Measurements from ENCODE around the gene KCNMB1.

The KCNMB1 gene, protein sequence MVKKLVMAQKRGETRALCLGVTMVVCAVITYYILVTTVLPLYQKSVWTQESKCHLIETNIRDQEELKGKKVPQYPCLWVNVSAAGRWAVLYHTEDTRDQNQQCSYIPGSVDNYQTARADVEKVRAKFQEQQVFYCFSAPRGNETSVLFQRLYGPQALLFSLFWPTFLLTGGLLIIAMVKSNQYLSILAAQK

DNA sequence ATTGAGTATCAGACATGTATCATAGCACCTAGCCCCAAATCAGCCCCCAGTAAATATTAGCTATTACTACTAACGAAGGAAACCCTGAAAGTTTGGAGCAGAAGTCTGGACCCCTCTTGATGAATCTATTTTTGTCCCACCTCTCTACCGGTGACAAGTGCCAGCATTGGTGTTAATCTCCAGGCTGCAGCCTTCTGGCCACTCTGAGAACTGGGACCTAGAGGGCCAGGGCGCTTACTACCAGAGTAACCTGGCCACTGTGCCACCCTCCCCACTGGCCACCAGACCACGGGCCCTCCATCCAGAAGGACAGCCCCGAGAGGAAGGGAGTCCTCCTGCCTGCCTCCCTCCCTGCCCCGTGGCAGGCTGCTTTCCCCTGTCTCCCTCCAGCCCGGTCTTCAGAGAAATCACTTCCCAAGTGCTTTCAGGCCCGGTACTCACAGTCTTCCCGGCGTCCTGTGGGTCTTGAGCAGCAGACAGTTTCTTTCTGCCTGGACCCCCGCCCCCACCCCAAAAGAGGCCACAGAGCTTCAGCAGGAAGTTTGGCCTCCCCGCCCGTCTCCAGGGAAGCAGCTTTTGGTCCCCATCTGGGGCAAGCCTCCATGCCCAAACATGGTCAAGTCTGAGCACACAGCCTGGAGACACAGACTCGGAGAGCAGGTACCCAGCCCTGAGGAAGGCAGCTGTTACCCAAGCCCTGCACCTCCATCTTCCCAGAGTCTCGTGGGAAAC lies at the start of gene KCNMB1:
KCNMB1 (minus strand) TSS at position 550 of the 732 bp plus-strand sequence. CDS start 3,920 bp downstream, outside the sequence.
- TF ChIP-seq ZFX (IDR thresholded peaks at IDR 0.05) = no peak
- TF ChIP-seq, protein P1, sequence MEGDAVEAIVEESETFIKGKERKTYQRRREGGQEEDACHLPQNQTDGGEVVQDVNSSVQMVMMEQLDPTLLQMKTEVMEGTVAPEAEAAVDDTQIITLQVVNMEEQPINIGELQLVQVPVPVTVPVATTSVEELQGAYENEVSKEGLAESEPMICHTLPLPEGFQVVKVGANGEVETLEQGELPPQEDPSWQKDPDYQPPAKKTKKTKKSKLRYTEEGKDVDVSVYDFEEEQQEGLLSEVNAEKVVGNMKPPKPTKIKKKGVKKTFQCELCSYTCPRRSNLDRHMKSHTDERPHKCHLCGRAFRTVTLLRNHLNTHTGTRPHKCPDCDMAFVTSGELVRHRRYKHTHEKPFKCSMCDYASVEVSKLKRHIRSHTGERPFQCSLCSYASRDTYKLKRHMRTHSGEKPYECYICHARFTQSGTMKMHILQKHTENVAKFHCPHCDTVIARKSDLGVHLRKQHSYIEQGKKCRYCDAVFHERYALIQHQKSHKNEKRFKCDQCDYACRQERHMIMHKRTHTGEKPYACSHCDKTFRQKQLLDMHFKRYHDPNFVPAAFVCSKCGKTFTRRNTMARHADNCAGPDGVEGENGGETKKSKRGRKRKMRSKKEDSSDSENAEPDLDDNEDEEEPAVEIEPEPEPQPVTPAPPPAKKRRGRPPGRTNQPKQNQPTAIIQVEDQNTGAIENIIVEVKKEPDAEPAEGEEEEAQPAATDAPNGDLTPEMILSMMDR (conservative IDR thresholded peaks at IDR 0.05) = no peak
- H3K27ac ChIP-seq = no peak within 1 kb of the TSS

DNA sequence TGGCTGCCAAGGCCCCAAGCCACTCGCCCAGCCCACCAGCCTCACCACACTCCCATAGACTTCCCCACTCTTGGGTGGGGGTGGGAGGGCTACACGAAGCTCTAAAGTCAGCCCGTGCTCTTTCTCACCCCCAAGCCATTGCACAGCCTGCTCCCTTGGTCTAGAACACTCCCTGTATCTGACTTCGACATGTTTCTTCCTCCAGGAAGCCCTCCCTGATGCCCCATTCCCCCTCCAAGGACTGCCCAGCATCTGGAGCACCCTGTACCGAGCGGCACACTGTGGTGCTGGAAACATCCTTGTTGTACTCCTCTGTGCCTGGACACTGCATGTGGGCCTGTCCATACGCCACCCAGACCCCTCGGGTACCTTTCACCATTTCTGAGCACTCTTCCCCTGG lies 49.4 kb upstream of the KCNMB1 start:
- no peak overlapping the region for H3K27ac ChIP-seq
- no peak for TF ChIP-seq ZFX (IDR thresholded peaks at IDR 0.05)
- TF ChIP-seq, protein P1 (conservative IDR thresholded peaks at IDR 0.05) = no peak

DNA sequence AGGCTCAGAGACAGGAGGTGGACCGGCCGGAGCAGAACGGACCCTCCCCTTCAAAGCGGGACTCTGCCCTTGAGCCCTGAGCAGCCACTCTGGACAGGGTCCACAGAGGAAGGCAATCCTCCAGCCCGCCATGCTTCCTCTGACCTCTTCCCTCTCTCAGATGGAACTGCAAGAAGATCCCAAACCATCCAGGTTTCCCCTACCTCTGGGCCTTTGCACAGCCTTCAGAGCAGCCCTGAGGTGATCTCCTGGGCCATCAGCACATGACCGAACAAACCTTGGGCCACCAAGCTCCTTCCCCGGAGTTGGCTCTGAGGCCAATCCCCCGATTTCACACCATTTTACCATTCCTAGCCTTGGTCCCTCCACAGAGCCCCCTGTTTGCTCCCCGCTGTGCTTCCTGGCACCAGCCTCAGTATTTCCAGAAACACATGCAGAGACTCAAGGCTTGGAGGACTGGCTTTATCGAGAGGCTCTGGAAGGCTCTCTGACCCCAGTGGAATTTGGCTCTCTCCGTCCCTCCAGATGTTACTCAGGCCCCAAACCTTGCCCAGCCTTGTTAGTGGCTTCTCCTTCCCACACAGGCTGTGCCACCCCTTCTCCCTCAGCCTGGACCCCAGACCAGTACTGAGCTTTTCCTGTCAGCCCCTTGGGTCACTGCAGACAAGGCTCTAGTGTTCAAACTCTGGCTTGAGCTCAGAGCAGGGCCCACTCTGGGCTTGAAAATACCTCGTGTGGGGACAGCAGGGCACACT lies 48.6 kb upstream of the KCNMB1 start:
- no peak overlapping the region for H3K27ac ChIP-seq
- no peak for TF ChIP-seq ZFX (IDR thresholded peaks at IDR 0.05)
- TF ChIP-seq, protein P1 (conservative IDR thresholded peaks at IDR 0.05) = no peak

DNA sequence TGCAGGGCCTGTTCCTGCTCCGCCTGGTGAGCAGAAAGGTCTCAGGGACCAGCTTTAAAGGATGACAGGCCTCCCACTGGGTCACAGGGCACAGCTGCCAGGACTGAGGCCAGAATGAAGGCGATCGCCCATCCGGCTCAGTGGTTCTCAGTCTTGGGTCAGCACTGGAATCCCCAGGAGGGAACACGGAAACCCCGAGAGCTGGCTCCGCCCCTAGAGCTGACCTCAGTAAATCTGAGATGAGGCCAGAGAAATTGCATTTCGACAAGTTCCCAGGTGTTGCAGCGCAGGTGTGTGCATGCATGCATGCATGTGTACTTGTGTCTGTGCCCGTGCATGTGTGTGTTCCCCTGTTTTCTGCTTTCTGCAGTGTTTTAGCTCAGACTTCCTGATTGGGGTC lies 47.2 kb upstream of the KCNMB1 start:
- TF ChIP-seq, protein P1 (conservative IDR thresholded peaks at IDR 0.05) = no peak
- no peak for TF ChIP-seq ZFX (IDR thresholded peaks at IDR 0.05)
- H3K27ac ChIP-seq = no peak overlapping the region

DNA sequence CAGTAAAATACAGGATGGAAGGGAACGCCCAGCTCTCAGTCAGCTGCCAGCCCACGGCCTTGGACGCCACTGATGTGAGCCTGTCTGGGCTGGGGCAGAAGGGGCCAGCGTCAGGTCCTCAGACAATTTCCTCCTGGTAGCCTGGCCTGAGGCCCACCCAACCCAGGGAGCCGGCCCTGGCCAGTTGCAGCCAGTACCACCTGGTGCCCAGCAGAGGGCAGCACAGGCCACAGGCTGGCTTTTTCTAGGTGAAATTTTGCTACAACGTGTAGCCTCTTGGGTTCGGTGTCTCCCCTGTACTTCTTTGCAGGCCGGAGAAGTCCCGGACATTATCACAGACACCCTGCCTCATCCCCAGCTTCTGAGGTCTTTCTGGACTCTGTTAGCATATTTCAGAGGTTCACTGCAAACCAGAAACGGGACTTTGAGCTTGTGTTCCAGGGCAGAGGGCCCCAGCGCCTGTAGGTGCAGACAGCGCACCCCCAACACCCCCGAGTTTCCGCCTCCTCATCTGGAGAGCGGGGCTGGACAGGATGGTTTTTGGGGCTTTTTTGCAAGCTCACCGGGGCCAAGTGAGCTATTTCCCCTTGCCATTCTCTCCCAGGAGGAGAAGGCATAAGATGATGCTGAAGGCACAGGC lies 45.9 kb upstream of the KCNMB1 start:
- TF ChIP-seq, protein P1 (conservative IDR thresholded peaks at IDR 0.05) = peak; percentile 96
- no peak for TF ChIP-seq ZFX (IDR thresholded peaks at IDR 0.05)
- no peak overlapping the region for H3K27ac ChIP-seq

DNA sequence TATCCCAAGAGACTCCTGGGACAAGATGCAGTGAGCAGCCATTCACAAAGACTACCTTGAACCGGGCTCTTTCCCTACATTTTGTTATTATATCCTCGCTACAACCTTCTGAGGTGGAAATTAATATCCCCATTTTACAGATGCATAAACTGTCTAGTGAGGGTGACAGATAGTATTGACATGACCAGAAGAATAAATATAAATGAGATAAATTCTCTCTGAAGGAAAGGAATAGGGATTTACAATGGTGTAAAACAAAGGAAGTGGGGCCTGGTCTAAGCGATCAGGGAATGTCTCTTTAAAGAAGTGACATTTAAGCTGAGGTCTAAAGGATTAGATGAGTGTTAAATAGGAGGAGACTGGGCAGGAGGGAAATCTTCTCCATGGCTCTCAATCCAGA lies 43.5 kb upstream of the KCNMB1 start:
- no peak for TF ChIP-seq ZFX (IDR thresholded peaks at IDR 0.05)
- TF ChIP-seq, protein P1 (conservative IDR thresholded peaks at IDR 0.05) = no peak
- no peak overlapping the region for H3K27ac ChIP-seq

Data from C4-2B (cell line).